ENCODE results near the gene MBD3L5.

MBD3L5 gene

DNA sequence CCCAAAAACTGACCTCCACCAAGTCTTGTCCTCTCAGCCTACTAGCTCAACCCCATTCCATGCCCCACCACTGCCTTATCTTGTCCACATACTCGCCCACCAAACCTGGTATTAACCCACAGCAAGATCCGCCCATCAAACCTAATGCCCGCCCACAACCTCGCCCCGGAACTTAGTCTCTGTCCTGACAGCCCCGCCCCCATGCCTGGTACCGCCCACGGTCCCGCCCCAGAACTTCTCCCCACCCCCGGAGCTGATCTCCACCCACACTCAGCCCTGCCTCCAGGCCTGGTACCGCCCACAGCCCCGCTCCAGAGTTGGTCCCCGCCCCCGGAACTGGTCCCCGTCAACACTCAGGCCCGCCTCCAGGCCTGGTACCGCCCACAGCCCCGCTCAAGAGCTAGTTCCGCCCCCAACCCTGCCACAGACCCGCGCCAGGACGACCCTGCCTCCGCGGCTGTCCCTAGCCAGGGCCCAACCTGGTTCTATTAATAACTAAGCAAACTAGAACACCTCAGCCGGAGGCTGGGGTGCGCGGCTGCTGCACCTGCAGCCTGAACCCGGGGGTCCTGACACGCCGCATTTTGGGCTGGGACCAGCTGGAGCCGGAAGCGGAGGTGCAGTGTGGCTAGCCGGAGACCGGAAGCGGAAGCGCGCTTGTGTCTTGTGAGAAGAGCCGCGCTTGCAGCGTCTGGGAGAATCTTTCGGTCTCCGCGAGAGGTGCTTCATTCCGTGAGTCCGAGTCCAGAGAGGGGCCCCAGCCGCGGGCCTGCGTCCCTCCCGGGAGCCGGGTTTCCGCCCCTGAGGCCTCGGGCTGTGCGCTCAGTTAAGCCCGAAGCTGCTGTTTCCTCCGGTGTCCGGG lies 38.9 kb downstream of the MBD3L5 start, which contains the start of gene ZNF557:
Gene ZNF557 (plus strand): TSS at position 662 of the 862 bp plus-strand sequence. CDS start 5,372 bp downstream, outside the sequence.
- no peaks in the 10 kb centered on the region for H3K27me3 ChIP-seq (ENCODE audit: insufficient read depth, low read length, poor library complexity, severe bottlenecking)
- H3K79me2 ChIP-seq (ENCODE audit: insufficient read depth, low read length): peaks cover 19% of the 10 kb centered on the region
- peak within 1 kb of the TSS; percentile 80 for H3K9ac ChIP-seq (ENCODE audit: low read depth, low read length, poor library complexity, severe bottlenecking)
- no peaks in the 10 kb centered on the region for H3K9me2 ChIP-seq (replicated peaks; ENCODE audit: low read depth, low read length)
- H2AFZ ChIP-seq (ENCODE audit: low read length): peak within 1 kb of the TSS; percentile 88
- H3K4me1 ChIP-seq (ENCODE audit: insufficient read depth, low read length, poor library complexity, severe bottlenecking): peaks cover 10% of the 10 kb centered on the region
- no peaks in the 10 kb centered on the region; the same call in 1 of the 2 replicates for H3F3A ChIP-seq (ENCODE audit: low read depth)
- H3K9me3 ChIP-seq (ENCODE audit: insufficient read depth, low read depth, low read length): no peaks in the 10 kb centered on the region
- TF ChIP-seq EZH2phosphoT487 (IDR thresholded peaks at IDR 0.05; ENCODE audit: borderline replicate concordance): no peak
- TF ChIP-seq, protein P1, sequence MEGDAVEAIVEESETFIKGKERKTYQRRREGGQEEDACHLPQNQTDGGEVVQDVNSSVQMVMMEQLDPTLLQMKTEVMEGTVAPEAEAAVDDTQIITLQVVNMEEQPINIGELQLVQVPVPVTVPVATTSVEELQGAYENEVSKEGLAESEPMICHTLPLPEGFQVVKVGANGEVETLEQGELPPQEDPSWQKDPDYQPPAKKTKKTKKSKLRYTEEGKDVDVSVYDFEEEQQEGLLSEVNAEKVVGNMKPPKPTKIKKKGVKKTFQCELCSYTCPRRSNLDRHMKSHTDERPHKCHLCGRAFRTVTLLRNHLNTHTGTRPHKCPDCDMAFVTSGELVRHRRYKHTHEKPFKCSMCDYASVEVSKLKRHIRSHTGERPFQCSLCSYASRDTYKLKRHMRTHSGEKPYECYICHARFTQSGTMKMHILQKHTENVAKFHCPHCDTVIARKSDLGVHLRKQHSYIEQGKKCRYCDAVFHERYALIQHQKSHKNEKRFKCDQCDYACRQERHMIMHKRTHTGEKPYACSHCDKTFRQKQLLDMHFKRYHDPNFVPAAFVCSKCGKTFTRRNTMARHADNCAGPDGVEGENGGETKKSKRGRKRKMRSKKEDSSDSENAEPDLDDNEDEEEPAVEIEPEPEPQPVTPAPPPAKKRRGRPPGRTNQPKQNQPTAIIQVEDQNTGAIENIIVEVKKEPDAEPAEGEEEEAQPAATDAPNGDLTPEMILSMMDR (conservative IDR thresholded peaks at IDR 0.05; ENCODE audit: low read length): no peak
- peaks cover 12% of the 10 kb centered on the region; the same call in 1 of the 2 replicates for H3K36me3 ChIP-seq (ENCODE audit: insufficient read depth, low read length)
- peaks cover 18% of the 10 kb centered on the region for H4K20me1 ChIP-seq (ENCODE audit: insufficient read depth, low read length, poor library complexity, severe bottlenecking)
- peak within 1 kb of the TSS; percentile 97 for H3K4me2 ChIP-seq (ENCODE audit: low read depth, low read length, poor library complexity, severe bottlenecking)
- peak within 1 kb of the TSS; percentile 78 for H3K4me3 ChIP-seq (ENCODE audit: low read length, poor library complexity, severe bottlenecking)

DNA sequence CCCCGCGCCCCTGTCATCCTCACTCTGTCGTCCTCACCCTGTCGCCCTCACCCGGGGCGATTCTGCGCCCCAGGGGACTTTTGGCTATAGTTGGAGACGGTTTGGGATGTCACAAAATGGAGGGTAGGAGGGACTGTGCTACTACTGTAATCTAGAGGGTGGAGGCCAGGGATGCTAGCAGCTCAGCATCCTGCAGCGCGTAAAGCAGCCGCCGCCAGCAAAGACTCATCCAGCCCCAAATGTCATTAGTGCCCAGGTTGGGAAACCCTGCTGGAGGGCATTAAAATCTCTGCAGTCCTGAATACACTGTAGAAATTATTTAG lies 39.5 kb downstream of the MBD3L5 start:
- TF ChIP-seq, protein P1 (conservative IDR thresholded peaks at IDR 0.05; ENCODE audit: low read length): no peak
- TF ChIP-seq EZH2phosphoT487 (IDR thresholded peaks at IDR 0.05; ENCODE audit: borderline replicate concordance): no peak
- no peaks in the 10 kb centered on the region for H3K9me2 ChIP-seq (replicated peaks; ENCODE audit: low read depth, low read length)
- peaks cover 10% of the 10 kb centered on the region for H3K4me1 ChIP-seq (ENCODE audit: insufficient read depth, low read length, poor library complexity, severe bottlenecking)
- no peaks in the 10 kb centered on the region; the same call in 1 of the 2 replicates for H3F3A ChIP-seq (ENCODE audit: low read depth)
- peak overlapping the region; percentile 97 for H3K4me2 ChIP-seq (ENCODE audit: low read depth, low read length, poor library complexity, severe bottlenecking)
- H4K20me1 ChIP-seq (ENCODE audit: insufficient read depth, low read length, poor library complexity, severe bottlenecking): peaks cover 18% of the 10 kb centered on the region
- H3K36me3 ChIP-seq (ENCODE audit: insufficient read depth, low read length): peaks cover 16% of the 10 kb centered on the region; the same call in 1 of the 2 replicates
- H2AFZ ChIP-seq (ENCODE audit: low read length): peak overlapping the region; percentile 88
- H3K4me3 ChIP-seq (ENCODE audit: low read length, poor library complexity, severe bottlenecking): peak overlapping the region; percentile 78
- no peaks in the 10 kb centered on the region for H3K27me3 ChIP-seq (ENCODE audit: insufficient read depth, low read length, poor library complexity, severe bottlenecking)
- H3K9ac ChIP-seq (ENCODE audit: low read depth, low read length, poor library complexity, severe bottlenecking): peak overlapping the region; percentile 80
- H3K9me3 ChIP-seq (ENCODE audit: insufficient read depth, low read depth, low read length): no peaks in the 10 kb centered on the region
- H3K79me2 ChIP-seq (ENCODE audit: insufficient read depth, low read length): peaks cover 19% of the 10 kb centered on the region

DNA sequence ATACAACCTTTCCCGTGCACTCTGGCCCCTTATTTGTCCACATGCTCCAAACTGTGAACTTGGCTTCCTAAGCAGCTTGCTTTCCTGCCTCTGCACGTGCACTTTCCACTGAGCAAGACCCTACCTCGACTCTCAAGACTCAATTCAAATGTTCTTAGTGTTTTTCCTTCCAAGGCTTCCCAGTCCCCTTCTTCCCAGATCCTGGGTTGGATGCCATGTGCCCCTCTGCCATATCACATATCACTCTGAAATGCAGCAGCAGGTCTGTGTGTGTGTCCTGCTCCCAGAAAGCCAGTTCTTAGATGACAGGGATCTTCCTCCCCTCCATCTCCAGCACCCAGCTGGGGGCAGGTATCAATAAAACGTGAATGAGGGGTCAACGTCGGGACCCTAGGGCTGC lies 42.2 kb downstream of the MBD3L5 start:
- no peaks in the 10 kb centered on the region for H3K27me3 ChIP-seq (ENCODE audit: insufficient read depth, low read length, poor library complexity, severe bottlenecking)

More for the DNA sequence above, 42.2 kb downstream of the MBD3L5 start:
- H3K9me3 ChIP-seq (ENCODE audit: insufficient read depth, low read depth, low read length): peaks cover 3% of the 10 kb centered on the region
- H3K4me3 ChIP-seq (ENCODE audit: low read length, poor library complexity, severe bottlenecking): no peak overlapping the region
- H4K20me1 ChIP-seq (ENCODE audit: insufficient read depth, low read length, poor library complexity, severe bottlenecking): peaks cover 18% of the 10 kb centered on the region
- peaks cover 19% of the 10 kb centered on the region for H3K79me2 ChIP-seq (ENCODE audit: insufficient read depth, low read length)
- no peak overlapping the region for H3K4me2 ChIP-seq (ENCODE audit: low read depth, low read length, poor library complexity, severe bottlenecking)
- no peak overlapping the region for H3K9ac ChIP-seq (ENCODE audit: low read depth, low read length, poor library complexity, severe bottlenecking)
- H3K36me3 ChIP-seq (ENCODE audit: insufficient read depth, low read length): peaks cover 43% of the 10 kb centered on the region
- no peak overlapping the region for H2AFZ ChIP-seq (ENCODE audit: low read length)
- TF ChIP-seq EZH2phosphoT487 (IDR thresholded peaks at IDR 0.05; ENCODE audit: borderline replicate concordance): no peak
- TF ChIP-seq, protein P1 (conservative IDR thresholded peaks at IDR 0.05; ENCODE audit: low read length): no peak
- no peaks in the 10 kb centered on the region; the same call in 1 of the 2 replicates for H3F3A ChIP-seq (ENCODE audit: low read depth)
- no peaks in the 10 kb centered on the region for H3K9me2 ChIP-seq (replicated peaks; ENCODE audit: low read depth, low read length)
- H3K4me1 ChIP-seq (ENCODE audit: insufficient read depth, low read length, poor library complexity, severe bottlenecking): peaks cover 10% of the 10 kb centered on the region
